GM19238 (cell line): ENCODE measurements around the gene MYO1H.
A peak's percentile ranks its signal among the peaks of the same experiment; 100 is the strongest.
"Not testable (repeated sequence)": the region's sequence is repeated elsewhere in the genome, so short reads cannot be mapped to it uniquely, and the experiment has no call there.

ENCODE experiments used
- DNase-seq: peaks from one replicate; pipeline ENCODE4 v3.0.0; 2011; ENCODE audit warnings: low spot score; ENCODE audit not compliant: insufficient read length

The MYO1H gene

GRCh38 chr12:109469517-109469916 is 121.8 kb downstream of the MYO1H start:
- DNase-seq = no peak

GRCh38 chr12:109473006-109473405 is 125.3 kb downstream of the MYO1H start:
- no peak for DNase-seq

GRCh38 chr12:109473526-109474270 is 126.0 kb downstream of the MYO1H start:
- DNase-seq = not testable (repeated sequence)

GRCh38 chr12:109475121-109475520 is 127.4 kb downstream of the MYO1H start:
- DNase-seq = no peak

GRCh38 chr12:109475993-109476806 is 128.5 kb downstream of the MYO1H start:
- DNase-seq = no peak

GRCh38 chr12:109476807-109477184 is 129.1 kb downstream of the MYO1H start:
- no peak for DNase-seq

GRCh38 chr12:109477185-109477962 is 129.7 kb downstream of the MYO1H start, which contains the start of the genes KCTD10 and UBE3B:
KCTD10 (minus strand) TSS chr12:109477300; CDS start chr12:109477262, 38 bp downstream.
UBE3B (plus strand) TSS chr12:109477634; CDS start chr12:109483552, 5,918 bp downstream.
- DNase-seq = peak; percentile 89

GRCh38 chr12:109477963-109478315 is 130.2 kb downstream of the MYO1H start:
- no peak for DNase-seq

GRCh38 chr12:109479761-109480160 is 132.1 kb downstream of the MYO1H start:
- DNase-seq = no peak

- DNase-seq = no peak
Observed at GRCh38 chr12:109480356-109480755, 132.7 kb downstream of the MYO1H start.

- DNase-seq = no peak
Observed at GRCh38 chr12:109481863-109482262, 134.2 kb downstream of the MYO1H start.

- DNase-seq = no peak
Observed at GRCh38 chr12:109482491-109482890, 134.8 kb downstream of the MYO1H start.

- DNase-seq = no peak
Observed at GRCh38 chr12:109482894-109483293, 135.2 kb downstream of the MYO1H start.

- no peak for DNase-seq
Observed at GRCh38 chr12:109483346-109483745, 135.6 kb downstream of the MYO1H start.

- DNase-seq = no peak
Observed at GRCh38 chr12:109485201-109485600, 137.5 kb downstream of the MYO1H start.

GRCh38 chr12:109487181-109488050 is 139.7 kb downstream of the MYO1H start:
- no peak for DNase-seq

GRCh38 chr12:109488051-109488665 is 140.5 kb downstream of the MYO1H start:
- no peak for DNase-seq

- DNase-seq = no peak
Observed at GRCh38 chr12:109489016-109489954, 141.6 kb downstream of the MYO1H start.

- no peak for DNase-seq
Observed at GRCh38 chr12:109489955-109490565, 142.4 kb downstream of the MYO1H start.
